Gastrocnemius medialis (tissue), 4 donors: Measurements from ENCODE around the gene STXBP2.

Experiments used
- CTCF ChIP-seq, 5 experiments: fragments of 450-650 bp in 3 of 5; fragments of 200-600 bp in 2 of 5; sonication (generic) in 2 of 5; IDR thresholded peaks in 4 of 5; conservative IDR thresholded peaks in 1 of 5; 1 replicate in 4 of 5; 2 replicates in 1 of 5; pipeline ENCODE4 v1.5.1; 2016 to 2019; ENCODE audit warnings: antibody characterized with exemption in 5 of 5, mild to moderate bottlenecking in 3 of 5, moderate library complexity in 3 of 5
- POLR2A ChIP-seq, 2 donors: fragments of 450-650 bp; IDR thresholded peaks; one replicate each; pipeline ENCODE4 v1.6.1; 2017; ENCODE audit warnings: antibody characterized with exemption in 2 of 2, mild to moderate bottlenecking in 2 of 2, moderate library complexity in 2 of 2

- no peak for TF ChIP-seq CTCF (IDR thresholded peaks at IDR 0.05 in 4 of 5, conservative IDR thresholded peaks at IDR 0.05 in 1 of 5)
- TF ChIP-seq POLR2A (IDR thresholded peaks at IDR 0.05), result no peak
These were observed 25.2 kb upstream of the STXBP2 start for GRCh38 chr19:7611541-7612279.
